ENCODE data around the gene CCR5. TPM values are rescaled to one million over a fixed set of nuclear protein-coding genes. Genes with fewer than 3 reads are reported as not detected.

The CCR5 gene
- total RNA-seq, 4 donors from 2014 or later, result 0.23 to 1.8 (median 0.44) TPM

DNA sequence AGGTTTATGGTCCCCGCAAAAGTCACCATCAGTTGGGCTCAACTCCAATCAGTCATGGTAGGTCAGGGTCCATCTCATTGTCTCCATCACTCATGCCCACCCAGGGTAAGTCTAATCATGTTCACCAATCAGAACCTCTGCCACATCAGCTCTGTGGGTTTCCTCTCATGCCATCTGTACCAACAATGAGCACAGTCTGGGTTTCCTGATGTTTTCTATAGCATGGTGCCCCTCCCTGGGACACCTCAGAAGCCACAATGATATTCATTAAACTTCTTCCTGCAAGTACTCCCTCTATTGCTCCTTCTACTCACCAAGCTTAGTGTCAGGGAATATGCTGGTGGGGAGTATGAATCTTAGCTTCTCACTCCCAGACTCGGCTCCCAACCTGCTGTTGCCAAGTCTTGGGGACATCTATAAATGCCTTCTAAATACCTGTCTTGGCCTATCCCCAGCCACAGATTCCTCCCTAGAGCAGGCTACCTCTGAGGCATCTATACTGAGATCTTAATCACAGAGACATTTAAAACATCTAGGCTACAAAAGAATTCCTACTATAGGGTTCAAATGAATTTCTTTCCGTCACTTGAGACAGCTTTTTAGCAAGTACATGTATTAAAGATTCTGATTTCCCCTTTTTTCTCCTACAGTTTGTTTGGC lies 21.8 kb upstream of the CCR5 start:
- 84 to 88% methylated on average over 3 of the region's 3 CpGs for WGBS, 2 donors (ENCODE audit: low coverage in 1 of 2)
- no peak for TF ChIP-seq POLR2AphosphoS5 (IDR thresholded peaks at IDR 0.05)
- TF ChIP-seq EP300 (IDR thresholded peaks at IDR 0.05), result no peak
- TF ChIP-seq, protein P1, sequence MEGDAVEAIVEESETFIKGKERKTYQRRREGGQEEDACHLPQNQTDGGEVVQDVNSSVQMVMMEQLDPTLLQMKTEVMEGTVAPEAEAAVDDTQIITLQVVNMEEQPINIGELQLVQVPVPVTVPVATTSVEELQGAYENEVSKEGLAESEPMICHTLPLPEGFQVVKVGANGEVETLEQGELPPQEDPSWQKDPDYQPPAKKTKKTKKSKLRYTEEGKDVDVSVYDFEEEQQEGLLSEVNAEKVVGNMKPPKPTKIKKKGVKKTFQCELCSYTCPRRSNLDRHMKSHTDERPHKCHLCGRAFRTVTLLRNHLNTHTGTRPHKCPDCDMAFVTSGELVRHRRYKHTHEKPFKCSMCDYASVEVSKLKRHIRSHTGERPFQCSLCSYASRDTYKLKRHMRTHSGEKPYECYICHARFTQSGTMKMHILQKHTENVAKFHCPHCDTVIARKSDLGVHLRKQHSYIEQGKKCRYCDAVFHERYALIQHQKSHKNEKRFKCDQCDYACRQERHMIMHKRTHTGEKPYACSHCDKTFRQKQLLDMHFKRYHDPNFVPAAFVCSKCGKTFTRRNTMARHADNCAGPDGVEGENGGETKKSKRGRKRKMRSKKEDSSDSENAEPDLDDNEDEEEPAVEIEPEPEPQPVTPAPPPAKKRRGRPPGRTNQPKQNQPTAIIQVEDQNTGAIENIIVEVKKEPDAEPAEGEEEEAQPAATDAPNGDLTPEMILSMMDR (IDR thresholded peaks at IDR 0.05), result no peak
- TF ChIP-seq POLR2A (IDR thresholded peaks at IDR 0.05), result no peak
- no peak for ATAC-seq

DNA sequence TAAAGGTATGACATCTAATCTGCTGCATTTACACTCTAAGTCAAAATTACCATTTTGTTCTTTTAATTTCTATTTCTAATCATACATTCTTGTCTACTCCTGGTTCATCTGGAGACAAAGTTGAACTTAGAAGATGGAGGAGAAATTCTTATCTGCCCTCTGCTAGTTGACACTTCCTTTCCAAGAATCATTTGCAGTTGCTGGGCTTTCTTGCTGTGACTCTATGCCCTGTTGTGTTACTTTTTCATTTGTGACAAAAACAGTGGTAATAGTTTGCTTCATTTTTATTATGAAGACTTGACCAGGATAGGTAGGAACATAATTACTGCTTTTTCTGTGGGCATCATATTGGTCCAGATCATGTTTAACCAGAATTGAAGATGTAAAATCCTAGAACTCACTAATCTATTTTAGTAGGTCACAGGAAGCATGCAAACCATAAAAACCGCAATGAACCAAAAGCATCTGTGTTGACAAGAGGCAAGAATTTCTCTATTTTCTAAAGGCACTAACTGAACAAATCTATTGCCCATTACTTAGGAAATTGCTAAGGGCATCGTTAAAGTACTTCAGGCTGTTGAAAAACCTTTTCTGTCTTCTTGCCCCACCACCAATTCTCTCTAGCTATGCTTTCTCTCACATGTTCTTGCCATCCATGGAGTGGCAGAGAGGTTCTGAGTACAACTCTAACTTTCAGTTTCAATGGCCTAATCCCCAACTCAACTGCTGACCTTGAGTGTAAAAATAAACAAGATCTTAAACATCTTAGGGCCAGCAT lies 21.1 kb upstream of the CCR5 start:
- no peaks in the 10 kb centered on the region for H3K4me1 ChIP-seq
- H3K36me3 ChIP-seq, result no peaks in the 10 kb centered on the region
- no peak for ATAC-seq
- TF ChIP-seq POLR2A (IDR thresholded peaks at IDR 0.05) (no peak), EP300 (IDR thresholded peaks at IDR 0.05) (no peak), POLR2AphosphoS5 (IDR thresholded peaks at IDR 0.05) (no peak)
- TF ChIP-seq, protein P1 (IDR thresholded peaks at IDR 0.05), result no peak
- 77 to 86% methylated on average over 2 of the region's 2 CpGs for WGBS, 2 donors (ENCODE audit: low coverage in 1 of 2)
- peaks cover 34% of the 10 kb centered on the region for H3K27me3 ChIP-seq
- no peak overlapping the region for H3K4me3 ChIP-seq
- no peaks in the 10 kb centered on the region for H3K9me3 ChIP-seq
- no peak overlapping the region for H3K27ac ChIP-seq

More for the DNA sequence above, 21.8 kb upstream of the CCR5 start:
- H3K4me1 ChIP-seq, result no peaks in the 10 kb centered on the region
- H3K4me3 ChIP-seq, result no peak overlapping the region
- H3K27me3 ChIP-seq, result peaks cover 30% of the 10 kb centered on the region
- no peak overlapping the region for H3K27ac ChIP-seq
- no peaks in the 10 kb centered on the region for H3K9me3 ChIP-seq
- H3K36me3 ChIP-seq, result no peaks in the 10 kb centered on the region

DNA sequence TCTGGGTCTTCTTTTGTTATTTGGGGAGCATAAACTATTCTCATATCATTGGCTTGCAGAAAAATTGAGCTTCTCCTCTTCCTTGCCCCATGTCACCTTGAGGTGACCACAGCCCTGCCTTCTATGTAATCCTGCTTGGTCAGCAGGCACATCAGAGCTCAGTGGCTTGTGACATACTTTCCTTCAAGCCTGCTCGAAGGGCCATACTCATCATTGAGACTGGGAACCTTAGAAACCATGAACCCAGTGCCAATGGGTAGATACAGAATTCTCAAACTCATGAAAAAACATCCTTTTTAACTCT lies 20.5 kb upstream of the CCR5 start:
- no peak for ATAC-seq
- WGBS, 2 donors (ENCODE audit: low coverage in 1 of 2), result 60 to 83% methylated on average over 1 of the region's 1 CpG
- Histone ChIP-seq H3K4me1 (no peaks in the 10 kb centered on the region), H3K36me3 (no peaks in the 10 kb centered on the region), H3K9me3 (no peaks in the 10 kb centered on the region), H3K27me3 (peaks cover 34% of the 10 kb centered on the region), H3K27ac (no peak overlapping the region), H3K4me3 (no peak overlapping the region)
- TF ChIP-seq POLR2A (IDR thresholded peaks at IDR 0.05) (no peak), POLR2AphosphoS5 (IDR thresholded peaks at IDR 0.05) (no peak), EP300 (IDR thresholded peaks at IDR 0.05) (no peak)
- TF ChIP-seq, protein P1 (IDR thresholded peaks at IDR 0.05), result no peak

DNA sequence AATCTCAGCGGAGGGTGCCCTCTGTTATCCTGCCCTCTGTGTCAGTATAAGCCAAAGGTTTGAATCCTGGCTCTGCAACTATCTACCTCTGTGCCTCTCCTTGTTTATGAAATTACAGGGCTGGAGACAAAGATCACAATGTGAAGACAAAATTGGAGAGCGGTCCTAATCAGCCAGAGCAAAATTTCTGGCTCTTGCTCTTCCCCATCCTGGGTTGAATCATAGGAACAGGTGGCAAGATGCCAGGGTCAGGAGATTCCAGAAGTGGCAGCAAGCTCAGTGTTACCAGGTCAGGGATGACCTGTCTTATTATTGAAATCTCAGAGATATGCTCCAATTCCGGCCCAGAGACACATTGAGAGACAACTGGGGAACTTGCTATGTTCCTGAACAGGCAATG lies 19.1 kb upstream of the CCR5 start:
- Histone ChIP-seq H3K36me3 (no peaks in the 10 kb centered on the region), H3K9me3 (no peaks in the 10 kb centered on the region), H3K4me3 (no peak overlapping the region), H3K27me3 (peaks cover 37% of the 10 kb centered on the region), H3K4me1 (no peaks in the 10 kb centered on the region), H3K27ac (no peak overlapping the region)
- 65 to 100% methylated on average over 2 of the region's 3 CpGs for WGBS, 2 donors (ENCODE audit: low coverage in 1 of 2)
- TF ChIP-seq, protein P1 (IDR thresholded peaks at IDR 0.05), result no peak
- TF ChIP-seq EP300 (IDR thresholded peaks at IDR 0.05) (no peak), POLR2AphosphoS5 (IDR thresholded peaks at IDR 0.05) (no peak), POLR2A (IDR thresholded peaks at IDR 0.05) (no peak)
- no peak for ATAC-seq

DNA sequence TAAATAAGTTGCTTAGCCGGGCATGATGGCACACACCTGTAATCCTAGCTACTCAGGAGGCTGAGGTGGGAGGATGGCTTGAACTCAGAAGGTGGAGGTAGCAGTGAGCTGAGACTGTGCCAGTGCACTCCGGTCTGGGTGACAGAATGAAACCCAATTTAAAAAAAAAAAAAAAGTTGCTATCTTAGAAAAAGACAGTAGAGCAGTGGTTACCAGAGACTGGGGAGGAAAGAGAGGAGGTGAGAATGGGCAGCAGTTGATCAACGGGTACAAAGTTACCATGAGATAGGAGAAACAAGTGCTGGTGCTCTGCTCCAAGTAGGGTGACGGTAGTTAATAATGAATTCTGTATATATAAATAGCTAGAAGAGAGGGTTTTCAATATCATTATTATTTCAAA lies 17.7 kb upstream of the CCR5 start:
- Histone ChIP-seq H3K27ac (no peak overlapping the region), H3K4me1 (no peaks in the 10 kb centered on the region), H3K4me3 (no peak overlapping the region), H3K27me3 (peaks cover 42% of the 10 kb centered on the region), H3K36me3 (no peaks in the 10 kb centered on the region), H3K9me3 (no peaks in the 10 kb centered on the region)
- no peak for ATAC-seq
- WGBS, 2 donors (ENCODE audit: low coverage in 1 of 2), result 70 to 72% methylated on average over 2 to 4 of the region's 4 CpGs
- TF ChIP-seq, protein P1 (IDR thresholded peaks at IDR 0.05), result no peak
- TF ChIP-seq EP300 (IDR thresholded peaks at IDR 0.05) (no peak), POLR2A (IDR thresholded peaks at IDR 0.05) (no peak), POLR2AphosphoS5 (IDR thresholded peaks at IDR 0.05) (no peak)
